Activated T-helper 17 cell treated with anti-CD3 and anti-CD28 coated beads, Interleukin-2, amount 50 U/mL, for 72 hours (primary cell): ENCODE data around the gene SERINC3. TPM values are rescaled to one million over a fixed set of nuclear protein-coding genes. Genes with fewer than 3 reads are reported as not detected.
"Not testable (repeated sequence)": the region's sequence is repeated elsewhere in the genome, so short reads cannot be mapped to it uniquely, and the experiment has no call there.

Experiments
- ATAC-seq: fragments of 150-1000 bp; cut with Tn5 transposase; replicated peaks from 2 replicates; pipeline ENCODE4 v1.10.0; 2021; ENCODE audit warnings: mild to moderate bottlenecking, moderate library complexity
- H3K27ac Mint-ChIP-seq: one replicate; pipeline ENCODE4 v1.8.0; 2022; ENCODE audit warnings: mixed read lengths
- H3K27me3 Mint-ChIP-seq: one replicate; pipeline ENCODE4 v1.8.0; 2022; ENCODE audit warnings: mixed read lengths
- H3K36me3 Mint-ChIP-seq: one replicate; pipeline ENCODE4 v1.8.0; 2022; ENCODE audit warnings: low read depth, mild to moderate bottlenecking, mixed read lengths
- H3K4me1 Mint-ChIP-seq: one replicate; pipeline ENCODE4 v1.8.0; 2022; ENCODE audit warnings: mixed read lengths
- H3K4me3 Mint-ChIP-seq: one replicate; pipeline ENCODE4 v1.8.0; 2022; ENCODE audit warnings: mild to moderate bottlenecking, mixed read lengths
- H3K9me3 Mint-ChIP-seq: one replicate; pipeline ENCODE4 v1.8.0; 2022; ENCODE audit warnings: mixed read lengths
- total RNA-seq, 2 donors: library from RNA; stranded (reverse); gene quantifications; one replicate each; pipeline ENCODE4 v1.2.3, GENCODE V29; 2022

Gene SERINC3
- total RNA-seq, 2 donors from 2014 or later, result 68.7 to 86.8 TPM

DNA sequence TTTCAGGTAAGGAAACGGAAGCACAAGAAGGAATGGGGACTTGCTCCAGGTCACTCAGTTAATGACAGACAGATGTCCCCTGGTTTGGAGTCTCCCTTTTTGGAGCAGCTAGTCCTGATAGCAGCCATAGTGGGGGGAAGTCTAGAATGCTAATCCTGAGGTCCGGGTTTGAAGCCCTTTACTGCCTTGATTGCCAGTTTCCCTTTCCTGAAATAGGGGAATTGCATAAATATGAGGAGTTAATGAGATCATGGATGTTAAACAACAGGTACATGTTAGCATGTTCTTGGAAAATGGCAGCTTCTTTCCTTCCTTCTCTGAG, 46.5 kb downstream of the SERINC3 start:
- ATAC-seq, result no peak
- H3K4me1 Mint-ChIP-seq, result peaks cover 21% of the 10 kb centered on the region
- peaks cover 4% of the 10 kb centered on the region for H3K36me3 Mint-ChIP-seq
- H3K27ac Mint-ChIP-seq, result peak overlapping the region; percentile 94
- H3K9me3 Mint-ChIP-seq, result no peaks in the 10 kb centered on the region
- no peaks in the 10 kb centered on the region for H3K27me3 Mint-ChIP-seq
- H3K4me3 Mint-ChIP-seq, result peak overlapping the region; percentile 90

DNA sequence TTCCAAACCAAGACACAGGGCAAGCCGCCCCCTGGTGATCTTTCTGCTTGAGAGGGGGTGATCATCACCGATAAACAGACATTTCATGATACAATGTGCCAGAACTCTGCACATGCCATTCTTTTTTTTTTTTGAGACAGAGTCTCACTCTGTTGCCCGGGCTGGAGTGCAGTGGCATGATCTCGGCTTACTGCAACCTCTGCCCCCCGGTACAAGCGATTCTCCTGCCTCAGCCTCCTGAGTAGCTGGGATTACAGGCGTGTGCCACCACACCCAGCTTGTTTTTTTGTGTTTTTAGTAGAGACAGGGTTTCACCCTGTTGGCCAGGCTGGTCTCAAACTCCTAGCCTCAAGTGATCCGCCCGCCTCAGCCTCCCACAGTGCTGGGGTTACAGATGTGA, 49.6 kb downstream of the SERINC3 start:
- not testable (repeated sequence) for H3K4me3 Mint-ChIP-seq, H3K9me3 Mint-ChIP-seq, H3K27ac Mint-ChIP-seq, ATAC-seq, H3K27me3 Mint-ChIP-seq, H3K36me3 Mint-ChIP-seq
- H3K4me1 Mint-ChIP-seq, result peaks cover 15% of the 10 kb centered on the region

DNA sequence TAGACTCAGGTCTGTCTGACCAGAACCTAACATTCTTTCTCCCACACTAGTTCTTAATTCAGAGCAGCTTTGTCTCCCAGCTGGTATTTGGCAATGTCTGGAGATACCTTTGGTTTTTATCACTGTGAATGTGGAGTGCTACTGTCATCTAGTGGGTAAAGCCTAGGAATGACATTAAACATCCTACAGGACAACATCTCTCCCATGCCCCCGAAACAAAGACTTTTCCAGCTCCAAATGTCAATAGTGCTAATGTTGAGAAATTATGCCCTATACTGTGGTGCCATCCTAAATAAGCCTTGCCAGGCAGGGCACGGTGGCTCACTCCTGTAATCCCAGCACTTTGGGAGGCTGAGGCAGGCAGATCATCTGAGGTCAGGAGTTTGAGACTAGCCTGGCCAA, 50.4 kb downstream of the SERINC3 start:
- Mint-ChIP-seq H3K9me3 (no peaks in the 10 kb centered on the region), H3K27ac (no peak overlapping the region), H3K27me3 (no peaks in the 10 kb centered on the region), H3K4me3 (no peak overlapping the region), H3K36me3 (no peaks in the 10 kb centered on the region), H3K4me1 (peaks cover 7% of the 10 kb centered on the region)
- no peak for ATAC-seq

DNA sequence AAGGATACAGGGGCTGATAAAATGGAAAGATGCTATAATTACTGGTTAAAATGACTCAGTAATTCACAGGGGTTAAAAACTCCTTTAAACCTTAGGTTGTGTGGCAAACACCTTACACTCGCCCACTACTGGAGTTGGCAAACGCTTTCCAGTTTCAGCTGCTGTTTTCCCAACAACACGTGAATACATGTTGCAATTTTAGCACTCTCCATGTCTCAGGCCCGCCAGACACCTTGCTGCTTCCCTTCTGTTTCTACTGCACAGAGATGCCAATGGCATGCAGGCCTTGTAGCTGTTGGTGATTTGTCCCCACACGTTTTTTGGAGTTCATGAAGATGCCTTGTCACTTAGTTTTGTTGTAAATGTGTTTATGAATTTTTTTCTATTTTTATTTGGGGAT, 51.5 kb downstream of the SERINC3 start:
- Mint-ChIP-seq H3K27ac (no peak overlapping the region), H3K9me3 (no peaks in the 10 kb centered on the region), H3K27me3 (no peaks in the 10 kb centered on the region), H3K4me3 (no peak overlapping the region), H3K4me1 (peaks cover 5% of the 10 kb centered on the region), H3K36me3 (no peaks in the 10 kb centered on the region)
- no peak for ATAC-seq

DNA sequence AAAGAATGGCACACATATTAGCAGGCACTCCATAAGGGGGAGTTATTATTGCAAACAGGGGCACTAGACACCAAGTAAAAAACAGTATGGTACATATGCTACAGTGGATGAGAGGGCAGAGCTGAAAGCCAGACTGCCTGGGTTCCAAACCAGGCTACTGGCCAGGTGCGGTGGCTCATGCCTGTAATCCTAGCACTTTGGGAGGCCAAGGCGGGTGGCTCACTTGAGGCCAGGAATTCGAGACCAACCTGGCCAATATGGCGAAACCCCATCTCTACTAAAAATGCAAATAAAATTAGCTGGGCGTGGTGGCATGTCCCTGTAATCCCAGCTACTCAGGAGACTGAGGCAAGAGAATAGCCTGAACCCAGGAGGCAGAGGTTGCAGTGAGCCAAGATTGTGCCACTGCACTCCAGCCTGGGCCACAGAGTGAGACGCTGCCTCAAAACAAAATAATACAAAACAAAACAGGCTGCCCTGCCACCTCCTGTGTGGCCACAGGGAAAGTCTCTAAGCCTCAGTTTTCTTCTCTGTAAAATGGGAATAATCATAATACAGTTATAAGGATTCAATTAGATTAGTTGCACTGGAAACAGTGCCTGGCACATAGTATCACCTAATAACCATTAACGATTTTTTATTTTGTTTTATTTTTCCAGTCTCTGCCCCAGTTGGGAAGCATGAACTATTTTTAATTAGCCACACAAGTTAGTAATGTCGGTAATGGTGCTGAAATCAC, 53.7 kb downstream of the SERINC3 start:
- no peak for ATAC-seq
- no peaks in the 10 kb centered on the region for H3K27me3 Mint-ChIP-seq
- H3K36me3 Mint-ChIP-seq, result no peaks in the 10 kb centered on the region
- H3K27ac Mint-ChIP-seq, result no peak overlapping the region
- no peak overlapping the region for H3K4me3 Mint-ChIP-seq
- H3K9me3 Mint-ChIP-seq, result no peaks in the 10 kb centered on the region
- no peaks in the 10 kb centered on the region for H3K4me1 Mint-ChIP-seq

DNA sequence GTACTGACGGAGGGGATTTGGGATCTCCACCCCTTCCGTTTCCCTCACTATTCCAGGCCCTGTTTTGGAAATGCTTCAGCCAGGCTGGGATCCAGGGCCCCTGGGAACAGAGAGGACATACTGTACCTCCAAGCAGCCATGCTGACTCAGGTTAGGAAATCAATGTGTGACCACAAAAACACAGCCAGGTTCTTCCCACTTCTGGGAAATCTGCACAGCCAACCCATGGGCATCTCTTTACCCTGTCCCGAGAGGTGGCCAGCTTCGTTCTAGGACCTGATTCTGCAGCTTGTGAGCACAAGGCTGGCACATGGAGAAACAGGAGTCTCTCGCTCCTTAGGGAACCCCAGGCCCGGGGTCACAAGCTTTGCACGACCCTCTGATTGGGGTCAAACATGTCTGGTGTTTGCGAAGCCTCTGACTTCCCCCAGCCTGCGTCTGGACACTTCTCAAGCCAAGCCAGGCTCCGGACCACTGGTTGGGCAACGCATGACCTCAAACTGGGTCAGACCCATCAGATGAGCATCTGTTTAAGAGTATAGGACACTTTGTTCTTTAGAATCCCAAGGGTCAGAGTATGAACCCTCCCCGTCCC, 54.5 kb downstream of the SERINC3 start:
- ATAC-seq, result no peak
- no peak overlapping the region for H3K4me3 Mint-ChIP-seq

DNA sequence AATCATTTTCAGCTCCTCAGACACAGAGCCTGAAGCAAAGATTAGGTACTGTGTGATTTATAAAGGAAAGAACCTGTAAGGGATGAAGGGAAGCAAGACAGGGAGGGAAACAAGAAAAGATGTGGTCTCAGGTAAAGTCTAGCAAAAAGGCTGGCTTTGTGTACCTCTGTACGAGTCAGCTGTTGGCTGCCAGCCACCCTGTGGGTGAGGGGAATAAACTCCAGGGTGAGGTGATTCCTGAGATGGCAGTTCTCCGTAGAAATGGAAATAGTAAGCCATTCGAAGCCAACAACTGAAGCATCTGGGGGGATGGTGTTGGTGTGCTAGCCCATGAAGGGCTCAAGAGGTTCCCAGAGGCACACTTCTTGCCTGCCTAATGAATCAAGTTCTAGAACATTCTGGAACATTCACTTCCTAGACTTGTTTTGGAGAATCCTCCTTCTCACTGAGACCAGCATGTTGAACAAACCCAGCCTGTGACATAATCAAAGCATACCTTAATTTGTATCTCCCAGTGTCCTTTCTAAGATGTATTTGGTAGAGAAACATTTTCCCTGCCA, 56.8 kb downstream of the SERINC3 start:
- no peaks in the 10 kb centered on the region for H3K9me3 Mint-ChIP-seq
- H3K36me3 Mint-ChIP-seq, result no peaks in the 10 kb centered on the region
- H3K4me1 Mint-ChIP-seq, result no peaks in the 10 kb centered on the region
- ATAC-seq, result no peak
- H3K4me3 Mint-ChIP-seq, result no peak overlapping the region
- H3K27me3 Mint-ChIP-seq, result no peaks in the 10 kb centered on the region
- H3K27ac Mint-ChIP-seq, result peak overlapping the region; percentile 59

More for the DNA sequence above, 54.5 kb downstream of the SERINC3 start:
- H3K4me1 Mint-ChIP-seq, result no peaks in the 10 kb centered on the region
- H3K9me3 Mint-ChIP-seq, result no peaks in the 10 kb centered on the region
- H3K36me3 Mint-ChIP-seq, result no peaks in the 10 kb centered on the region
- H3K27me3 Mint-ChIP-seq, result no peaks in the 10 kb centered on the region
- no peak overlapping the region for H3K27ac Mint-ChIP-seq

DNA sequence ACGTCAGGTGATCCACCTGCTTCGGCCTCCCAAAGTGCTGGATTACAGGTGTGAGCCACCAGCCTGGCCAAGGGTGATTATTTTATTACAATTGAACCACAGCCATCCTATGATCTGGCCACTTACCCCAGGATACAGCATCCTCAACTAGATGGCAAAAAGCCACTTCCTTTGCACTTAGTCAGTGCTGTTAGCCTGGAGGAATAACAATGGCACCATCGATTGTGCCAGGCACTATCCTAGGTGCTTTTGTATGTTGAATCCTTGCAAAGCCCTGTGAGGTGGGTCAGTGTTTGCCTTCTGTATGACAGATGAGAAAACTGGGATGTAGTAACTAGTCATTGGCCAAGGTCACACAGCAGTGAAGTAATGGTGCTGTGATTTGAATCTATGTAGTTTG, 57.4 kb downstream of the SERINC3 start:
- no peak overlapping the region for H3K4me3 Mint-ChIP-seq
- no peak overlapping the region for H3K27ac Mint-ChIP-seq
- H3K4me1 Mint-ChIP-seq, result no peaks in the 10 kb centered on the region
- H3K36me3 Mint-ChIP-seq, result no peaks in the 10 kb centered on the region
- no peak for ATAC-seq
- H3K9me3 Mint-ChIP-seq, result no peaks in the 10 kb centered on the region
- no peaks in the 10 kb centered on the region for H3K27me3 Mint-ChIP-seq

DNA sequence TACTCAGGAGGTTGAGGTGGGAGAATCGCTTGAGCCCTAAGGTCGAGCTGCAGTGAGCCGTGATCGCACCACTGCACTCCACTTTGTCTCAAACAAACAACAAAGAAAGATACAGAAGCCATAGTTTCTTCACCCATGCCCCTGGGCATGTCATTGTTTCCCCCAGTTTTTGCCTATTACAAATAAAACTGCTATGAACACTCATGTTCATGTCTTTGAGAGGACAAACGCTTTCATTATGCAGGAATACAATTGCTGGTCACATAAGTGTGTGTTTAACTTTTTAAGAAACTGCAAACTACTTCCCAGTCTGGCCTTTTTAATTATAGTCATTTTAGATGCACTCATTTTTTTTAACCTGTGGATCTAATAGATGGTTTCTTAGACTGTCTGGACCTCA, 58.4 kb downstream of the SERINC3 start:
- Mint-ChIP-seq H3K27ac (no peak overlapping the region), H3K4me1 (no peaks in the 10 kb centered on the region), H3K36me3 (no peaks in the 10 kb centered on the region), H3K27me3 (no peaks in the 10 kb centered on the region), H3K4me3 (no peak overlapping the region), H3K9me3 (no peaks in the 10 kb centered on the region)
- ATAC-seq, result no peak

DNA sequence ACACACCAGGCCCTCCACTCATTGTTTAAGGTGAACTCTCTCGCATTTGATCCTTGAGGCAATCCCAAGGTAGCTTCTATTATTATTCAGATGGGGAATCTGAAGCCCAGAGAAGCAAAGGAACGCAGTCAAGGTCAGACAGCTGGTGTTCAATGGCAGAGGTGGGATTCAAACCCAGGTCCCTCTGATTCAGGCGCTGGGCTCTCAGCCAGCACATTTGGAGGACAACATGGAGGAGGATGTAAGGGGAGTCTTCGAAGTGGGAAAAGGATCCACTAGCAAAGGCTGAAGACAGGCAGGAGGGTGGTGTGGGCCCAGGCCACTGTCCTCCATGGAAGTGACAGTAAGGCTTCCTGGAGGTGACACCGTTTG, 60.1 kb downstream of the SERINC3 start:
- Mint-ChIP-seq H3K27ac (no peak overlapping the region), H3K36me3 (no peaks in the 10 kb centered on the region), H3K27me3 (no peaks in the 10 kb centered on the region), H3K9me3 (no peaks in the 10 kb centered on the region), H3K4me3 (no peak overlapping the region), H3K4me1 (no peaks in the 10 kb centered on the region)
- no peak for ATAC-seq

DNA sequence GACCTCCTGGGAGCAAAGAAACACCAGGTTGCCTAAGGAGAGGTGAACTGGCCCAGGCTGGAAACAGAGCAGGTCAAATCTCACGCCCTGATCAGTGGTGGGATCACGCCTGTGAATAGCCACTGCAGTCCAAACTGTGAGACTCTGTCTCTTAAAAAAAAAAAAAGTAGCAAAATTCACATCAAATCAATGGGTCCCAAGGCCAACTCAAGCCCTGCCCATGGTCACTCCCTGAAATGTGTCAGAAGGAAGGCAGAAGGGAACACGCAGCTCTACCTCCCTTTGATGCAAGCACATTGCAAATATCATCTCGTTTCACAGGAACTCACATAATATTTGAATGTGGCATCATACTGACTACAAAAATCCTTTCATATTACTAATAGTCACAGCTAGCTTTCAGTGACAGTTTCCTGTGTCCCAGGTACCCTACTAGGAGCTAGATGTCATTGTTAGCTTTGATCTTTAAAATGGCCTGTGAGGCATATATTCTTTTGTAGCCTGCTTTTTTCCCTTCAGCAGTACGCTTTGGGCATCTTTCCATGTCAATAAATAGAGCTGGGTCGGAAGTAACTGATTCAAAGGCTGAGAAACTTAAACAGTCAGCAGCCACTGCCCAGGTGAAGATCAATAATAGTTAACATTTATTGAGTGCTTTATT, 60.6 kb downstream of the SERINC3 start:
- Mint-ChIP-seq H3K27me3 (no peaks in the 10 kb centered on the region), H3K36me3 (no peaks in the 10 kb centered on the region), H3K4me1 (no peaks in the 10 kb centered on the region), H3K27ac (no peak overlapping the region), H3K9me3 (no peaks in the 10 kb centered on the region), H3K4me3 (no peak overlapping the region)
- no peak for ATAC-seq

DNA sequence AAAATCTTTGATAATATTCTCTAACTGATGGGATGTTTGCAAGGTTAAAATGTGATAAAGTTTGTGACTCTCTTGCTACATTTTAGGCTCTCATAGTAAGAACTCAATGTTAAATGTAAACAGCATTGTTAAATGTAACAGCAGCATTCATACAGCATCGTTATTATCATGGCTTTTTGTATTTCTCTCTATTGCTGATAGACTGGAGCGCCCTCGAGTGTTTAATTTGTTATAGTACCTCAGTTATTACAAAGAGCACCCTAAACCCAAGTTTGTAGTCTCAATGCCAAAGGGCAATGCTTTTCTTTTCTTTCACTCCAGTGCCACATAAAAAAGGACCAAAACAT, 61.1 kb downstream of the SERINC3 start:
- Mint-ChIP-seq H3K27ac (no peak overlapping the region), H3K4me3 (no peak overlapping the region), H3K36me3 (no peaks in the 10 kb centered on the region), H3K4me1 (no peaks in the 10 kb centered on the region), H3K9me3 (no peaks in the 10 kb centered on the region), H3K27me3 (no peaks in the 10 kb centered on the region)
- no peak for ATAC-seq

DNA sequence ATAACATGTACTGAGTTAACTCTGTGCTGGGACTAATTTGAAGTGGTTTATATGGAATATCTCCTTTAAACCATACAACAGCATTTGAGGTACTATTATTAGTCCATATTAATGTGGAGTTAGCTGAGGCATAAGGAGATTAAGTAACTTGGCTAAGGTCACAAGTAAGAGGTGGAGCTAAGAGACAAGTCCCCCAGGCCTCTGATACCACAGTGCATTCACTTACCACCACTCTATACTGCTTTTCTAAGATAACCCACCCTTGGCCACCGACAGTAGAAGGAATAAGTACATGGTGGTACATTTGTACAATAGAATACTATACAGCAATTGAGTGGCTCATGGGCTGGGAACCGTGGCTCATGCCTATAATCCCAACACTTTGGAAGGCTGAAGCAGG, 62.6 kb downstream of the SERINC3 start:
- Mint-ChIP-seq H3K27me3 (no peaks in the 10 kb centered on the region), H3K9me3 (no peaks in the 10 kb centered on the region), H3K4me3 (no peak overlapping the region), H3K27ac (no peak overlapping the region), H3K36me3 (no peaks in the 10 kb centered on the region), H3K4me1 (no peaks in the 10 kb centered on the region)
- ATAC-seq, result no peak

DNA sequence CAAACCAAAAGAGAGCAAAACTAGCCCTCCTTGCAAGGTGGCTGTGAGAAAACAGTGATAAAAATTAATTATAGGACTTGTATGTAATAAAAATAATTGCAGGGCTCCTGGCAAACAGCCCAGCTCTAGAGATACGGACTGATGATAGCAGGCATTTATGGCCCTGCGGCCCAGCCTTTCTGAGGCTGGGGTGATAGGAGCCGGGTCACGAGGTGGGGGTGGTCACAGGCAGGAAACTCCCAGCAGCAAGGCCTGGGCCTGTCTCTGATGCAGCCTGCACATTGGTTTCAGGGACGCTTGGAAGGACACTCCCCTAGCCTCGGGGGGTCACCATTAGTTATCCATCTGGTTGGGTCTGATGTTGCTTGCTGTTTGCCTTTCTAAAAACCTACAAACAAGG, 64.9 kb downstream of the SERINC3 start:
- Mint-ChIP-seq H3K36me3 (no peaks in the 10 kb centered on the region), H3K27ac (no peak overlapping the region), H3K9me3 (no peaks in the 10 kb centered on the region), H3K27me3 (no peaks in the 10 kb centered on the region), H3K4me3 (no peak overlapping the region), H3K4me1 (no peaks in the 10 kb centered on the region)
- no peak for ATAC-seq

DNA sequence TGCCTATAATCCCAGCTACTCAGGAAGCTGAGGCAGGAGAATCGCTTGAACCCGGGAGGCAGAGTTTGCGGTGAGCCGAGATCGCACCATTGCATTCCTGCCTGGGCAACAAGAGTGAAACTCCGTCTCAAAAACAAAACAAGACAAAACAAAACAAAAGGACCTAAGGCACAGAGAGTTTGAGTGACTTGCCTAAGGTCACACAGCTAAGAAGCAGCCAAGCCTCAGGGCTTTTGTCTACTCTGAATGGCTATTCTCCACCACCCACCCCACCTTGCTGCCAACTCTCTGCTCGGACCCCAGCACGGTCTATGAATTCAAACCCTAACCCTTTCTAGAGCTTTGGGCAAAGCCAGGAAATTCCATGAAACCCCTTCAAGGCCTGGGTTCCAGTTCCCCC, 65.3 kb downstream of the SERINC3 start:
- ATAC-seq, result no peak
- H3K9me3 Mint-ChIP-seq, result no peaks in the 10 kb centered on the region
- H3K27me3 Mint-ChIP-seq, result no peaks in the 10 kb centered on the region
- no peaks in the 10 kb centered on the region for H3K36me3 Mint-ChIP-seq
- H3K4me1 Mint-ChIP-seq, result no peaks in the 10 kb centered on the region
- no peak overlapping the region for H3K27ac Mint-ChIP-seq
- H3K4me3 Mint-ChIP-seq, result no peak overlapping the region
